GM21360 (cell line): ENCODE data around the gene COX6A2.
A peak's percentile ranks its signal among the peaks of the same experiment; 100 is the strongest.
"Not testable (repeated sequence)": the region's sequence is repeated elsewhere in the genome, so short reads cannot be mapped to it uniquely, and the experiment has no call there.

Experiments
- ATAC-seq: cut with Tn5 transposase; IDR thresholded peaks from one replicate; pipeline ENCODE4 v1.9.1; 2021; ENCODE audit warnings: mild to moderate bottlenecking, moderate library complexity; ENCODE audit not compliant: unreplicated experiment

Gene COX6A2

GRCh38 chr16:31461921-31462804 lies 34.0 kb upstream of the COX6A2 start:
- no peak for ATAC-seq

- no peak for ATAC-seq
Measured at GRCh38 chr16:31461201-31461920, 33.2 kb upstream of the COX6A2 start.

GRCh38 chr16:31460582-31461002 lies 32.4 kb upstream of the COX6A2 start:
- no peak for ATAC-seq

GRCh38 chr16:31459687-31460581 lies 31.8 kb upstream of the COX6A2 start:
- peak; percentile 70 for ATAC-seq

- peak; percentile 66 for ATAC-seq
Measured at GRCh38 chr16:31458844-31459686, 30.9 kb upstream of the COX6A2 start, which contains the start of gene ARMC5. Gene ARMC5 (plus strand): TSS chr16:31459501. CDS start chr16:31459525, 24 bp downstream.

- peak; percentile 2 for ATAC-seq
Measured at GRCh38 chr16:31458073-31458843, 30.1 kb upstream of the COX6A2 start.

- no peak for ATAC-seq
Measured at GRCh38 chr16:31456988-31457360, 28.8 kb upstream of the COX6A2 start.

GRCh38 chr16:31455601-31456314 lies 27.6 kb upstream of the COX6A2 start:
- no peak for ATAC-seq

- no peak for ATAC-seq
Measured at GRCh38 chr16:31453255-31454204, 25.4 kb upstream of the COX6A2 start.

GRCh38 chr16:31452631-31453106 lies 24.5 kb upstream of the COX6A2 start:
- ATAC-seq = no peak

- ATAC-seq = no peak
Measured at GRCh38 chr16:31451681-31452351, 23.7 kb upstream of the COX6A2 start.

- ATAC-seq = no peak
Measured at GRCh38 chr16:31451201-31451600, 23.0 kb upstream of the COX6A2 start.

GRCh38 chr16:31445931-31446330 lies 17.8 kb upstream of the COX6A2 start:
- ATAC-seq = not testable (repeated sequence)

GRCh38 chr16:31441956-31442355 lies 13.8 kb upstream of the COX6A2 start:
- no peak for ATAC-seq

- no peak for ATAC-seq
Measured at GRCh38 chr16:31440516-31441184, 12.5 kb upstream of the COX6A2 start.

- ATAC-seq = no peak
Measured at GRCh38 chr16:31439519-31439918, 11.4 kb upstream of the COX6A2 start.
